ENCODE results near the gene FOXD4. TPM values are rescaled to one million over a fixed set of nuclear protein-coding genes. Genes with fewer than 3 reads are reported as not detected.
"Not testable (repeated sequence)": the region's sequence is repeated elsewhere in the genome, so short reads cannot be mapped to it uniquely, and the experiment has no call there.

FOXD4 gene
- 0.13 and 0.34 TPM in 2 replicates for total RNA-seq

DNA sequence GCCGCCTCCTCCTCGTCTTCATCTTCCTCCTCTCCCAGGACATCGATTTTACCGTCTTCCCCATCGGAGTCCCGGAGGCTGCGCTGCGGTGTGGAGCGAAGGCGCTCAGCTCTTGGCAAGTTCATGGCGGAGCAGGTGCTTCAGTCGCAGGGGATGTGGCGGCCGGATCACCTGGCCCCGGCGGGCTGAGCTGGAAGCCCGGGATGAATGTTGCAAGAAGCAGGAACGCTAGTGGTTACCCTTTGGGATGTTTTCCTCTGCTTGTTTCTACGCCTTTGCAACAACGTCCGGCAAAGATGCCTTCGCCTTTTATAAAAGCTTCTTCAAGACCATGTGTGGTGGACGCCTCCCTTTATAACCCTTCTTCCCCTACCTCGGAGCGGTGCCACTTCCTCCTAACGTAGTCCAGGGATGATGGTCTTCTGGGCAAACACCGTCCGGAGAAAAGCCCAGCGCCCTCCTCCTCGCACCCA lies at the start of gene FOXD4:
Gene FOXD4, minus strand, starts transcription at position 423 of the 473 bp plus-strand sequence. Its CDS starts 298 bp downstream, at position 125.
- H3K27me3 ChIP-seq (ENCODE audit: control insufficient read depth, insufficient read depth, low read length), result peaks cover 43% of the 10 kb centered on the region
- not testable (repeated sequence) for H3K36me3 ChIP-seq (ENCODE audit: control insufficient read depth, insufficient read depth, low read length); DNase-seq (ENCODE audit: low read depth); H3K4me3 ChIP-seq (ENCODE audit: low read depth, low read length)

DNA sequence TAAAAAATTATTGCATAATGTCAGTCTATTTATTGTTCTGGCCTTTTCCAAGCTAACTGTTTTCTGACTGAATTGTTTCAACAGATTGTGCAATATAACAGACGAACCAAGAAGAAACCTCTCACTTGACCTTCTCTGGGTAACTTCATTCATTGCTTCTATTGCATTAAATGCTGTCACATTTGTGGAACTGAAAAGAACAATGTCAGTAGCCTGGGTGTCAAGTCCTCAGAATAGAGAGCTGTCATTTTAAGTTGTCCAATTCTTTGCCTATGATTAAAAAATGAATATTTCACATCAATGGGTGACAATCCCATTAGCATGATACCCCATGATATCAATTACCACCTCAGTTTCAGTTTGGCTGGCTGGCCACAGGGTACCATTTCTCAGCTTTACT lies 41.7 kb upstream of the FOXD4 start:
- not testable (repeated sequence) for H3K36me3 ChIP-seq (ENCODE audit: control insufficient read depth, insufficient read depth, low read length); H3K27me3 ChIP-seq (ENCODE audit: control insufficient read depth, insufficient read depth, low read length); H3K4me3 ChIP-seq (ENCODE audit: low read depth, low read length); DNase-seq (ENCODE audit: low read depth)

DNA sequence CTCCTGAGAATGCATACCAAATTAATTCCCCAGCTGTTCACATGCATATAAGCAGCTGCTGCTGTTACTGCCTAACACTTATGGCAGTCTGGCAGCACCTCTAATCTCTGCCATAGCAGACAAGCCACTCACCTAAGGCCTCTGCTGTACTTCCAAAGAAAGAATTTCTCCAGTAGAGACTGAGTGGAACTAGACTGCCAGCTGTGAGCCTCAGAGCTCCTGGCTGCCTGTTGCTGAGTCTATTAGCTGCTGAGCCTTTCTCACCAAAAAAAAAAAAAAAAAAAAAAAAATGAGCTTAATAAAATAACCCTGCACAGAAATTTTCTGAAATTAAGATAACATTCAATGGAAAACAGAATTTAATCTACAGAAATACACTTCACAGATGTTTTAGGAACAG lies 33.0 kb upstream of the FOXD4 start:
- not testable (repeated sequence) for DNase-seq (ENCODE audit: low read depth); H3K4me3 ChIP-seq (ENCODE audit: low read depth, low read length); H3K36me3 ChIP-seq (ENCODE audit: control insufficient read depth, insufficient read depth, low read length); H3K27me3 ChIP-seq (ENCODE audit: control insufficient read depth, insufficient read depth, low read length)

DNA sequence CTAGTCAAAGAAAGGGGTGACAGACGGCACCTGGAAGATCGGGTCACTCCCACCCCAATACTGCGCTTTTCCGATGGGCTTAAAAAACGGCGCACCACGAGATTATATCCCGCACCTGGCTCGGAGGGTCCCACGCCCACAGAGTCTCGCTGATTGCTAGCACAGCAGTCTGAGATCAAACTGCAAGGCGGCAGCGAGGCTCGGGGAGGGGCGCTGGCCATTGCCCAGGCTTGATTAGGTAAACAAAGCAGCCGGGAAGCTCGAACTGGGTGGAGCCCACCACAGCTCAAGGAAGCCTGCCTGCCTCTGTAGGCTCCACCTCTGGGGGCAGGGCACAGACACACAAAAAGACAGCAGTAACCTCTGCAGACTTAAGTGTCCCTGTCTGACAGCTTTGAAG lies 21.7 kb upstream of the FOXD4 start:
- not testable (repeated sequence) for DNase-seq (ENCODE audit: low read depth); H3K36me3 ChIP-seq (ENCODE audit: control insufficient read depth, insufficient read depth, low read length)

DNA sequence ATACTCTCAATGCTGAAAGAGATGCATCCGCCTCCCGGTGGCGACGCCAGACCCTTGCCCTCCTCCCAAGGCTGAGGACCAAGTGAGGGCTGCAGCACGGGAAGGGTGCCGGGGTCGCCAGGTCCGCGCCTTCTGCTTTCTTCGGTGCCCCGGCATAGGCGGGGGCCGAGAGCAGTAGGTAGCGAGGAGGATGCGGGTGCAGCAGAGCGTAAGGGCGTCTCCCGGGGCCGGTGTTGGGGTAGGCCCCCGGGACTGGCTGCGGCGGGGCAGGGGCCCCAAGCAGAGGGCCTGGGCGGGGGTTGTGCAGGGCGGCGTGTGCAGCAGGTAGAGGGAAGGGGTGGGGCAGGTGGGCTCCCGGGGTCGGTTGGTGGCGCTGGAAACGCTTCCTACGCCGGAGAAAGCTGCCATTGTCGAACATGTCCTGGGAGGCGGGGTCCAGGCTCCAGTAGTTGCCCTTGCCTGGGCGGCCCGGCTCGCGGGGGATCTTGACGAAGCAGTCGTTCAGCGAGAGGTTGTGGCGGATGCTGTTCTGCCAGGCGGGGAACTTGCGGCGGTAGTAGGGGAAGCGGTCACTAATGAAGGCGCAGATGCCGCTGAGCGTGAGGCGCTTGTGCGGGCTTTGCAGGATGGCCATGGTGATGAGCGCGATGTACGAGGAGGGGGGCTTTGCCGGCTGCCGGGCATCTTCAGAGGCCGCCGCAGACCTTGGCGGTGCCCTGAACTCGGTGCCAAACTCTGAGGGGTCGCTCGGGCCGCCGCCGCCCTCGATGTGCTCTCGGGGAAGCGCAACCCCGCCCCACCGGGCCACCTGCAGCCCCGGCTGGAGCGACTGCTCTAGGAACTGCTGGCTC lies 848 bp downstream of the FOXD4 start:
- H3K27me3 ChIP-seq (ENCODE audit: control insufficient read depth, insufficient read depth, low read length), result peaks cover 48% of the 10 kb centered on the region
- H3K36me3 ChIP-seq (ENCODE audit: control insufficient read depth, insufficient read depth, low read length); H3K4me3 ChIP-seq (ENCODE audit: low read depth, low read length); DNase-seq (ENCODE audit: low read depth): not testable (repeated sequence)

More for the DNA sequence above, 21.7 kb upstream of the FOXD4 start:
- not testable (repeated sequence) for H3K27me3 ChIP-seq (ENCODE audit: control insufficient read depth, insufficient read depth, low read length); H3K4me3 ChIP-seq (ENCODE audit: low read depth, low read length)

DNA sequence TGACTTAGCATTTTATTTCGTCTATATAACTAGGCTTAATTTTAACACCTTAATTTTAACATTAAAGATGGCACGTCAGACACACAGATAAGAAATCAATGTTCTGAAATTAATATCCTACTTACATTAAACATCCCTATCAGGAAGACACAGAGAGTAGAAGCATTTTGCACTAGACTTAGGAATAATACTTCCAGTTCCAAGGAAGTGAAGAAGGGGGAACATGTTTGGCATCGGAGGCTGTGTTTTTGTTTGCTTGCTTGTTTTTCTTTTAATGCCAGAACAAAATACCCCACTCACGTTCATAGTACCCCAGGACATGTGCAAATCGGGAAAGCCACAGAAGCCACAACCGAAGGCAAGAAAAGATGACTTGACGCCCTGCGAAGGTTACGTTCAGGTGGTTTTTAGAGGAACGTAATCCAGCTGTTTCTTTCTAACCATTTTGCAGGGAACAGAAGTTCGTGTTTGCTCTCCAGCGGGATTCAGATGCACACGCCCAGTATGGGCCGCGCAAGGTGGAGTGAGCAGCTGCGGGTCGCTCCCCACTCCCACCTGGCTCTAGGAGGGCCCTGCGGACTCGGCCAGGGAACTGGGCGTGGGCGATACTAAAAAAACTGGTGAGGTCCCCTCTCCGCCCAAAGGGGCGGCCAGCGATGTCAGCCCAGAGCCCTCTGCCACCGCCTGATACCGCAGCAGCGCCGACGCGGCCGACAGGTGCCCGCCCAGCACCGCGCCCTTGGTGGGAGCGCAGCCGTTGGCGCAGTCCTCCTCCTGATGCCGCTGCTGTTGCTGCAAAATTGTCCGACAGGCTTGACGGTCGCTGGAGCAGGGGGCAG lies 1.8 kb downstream of the FOXD4 start:
- H3K27me3 ChIP-seq (ENCODE audit: control insufficient read depth, insufficient read depth, low read length), result peaks cover 48% of the 10 kb centered on the region
- not testable (repeated sequence) for H3K4me3 ChIP-seq (ENCODE audit: low read depth, low read length); H3K36me3 ChIP-seq (ENCODE audit: control insufficient read depth, insufficient read depth, low read length); DNase-seq (ENCODE audit: low read depth)

DNA sequence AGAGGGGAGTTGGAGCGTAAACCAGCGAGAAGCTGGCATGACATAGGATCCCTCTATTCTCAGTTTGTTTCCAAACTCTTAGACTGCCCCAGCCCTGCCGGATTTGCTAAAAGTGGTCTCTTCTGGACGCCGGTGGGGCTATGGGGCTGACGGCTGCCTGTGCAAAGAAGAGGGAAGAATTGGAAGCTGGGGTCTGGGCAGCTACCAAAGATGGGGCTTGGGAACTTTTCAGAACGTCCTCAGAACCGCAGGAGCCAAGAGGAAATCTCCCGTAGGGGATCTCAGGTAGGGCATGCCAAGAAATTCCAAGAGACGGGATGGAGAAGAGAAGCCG lies 3.1 kb downstream of the FOXD4 start:
- H3K27me3 ChIP-seq (ENCODE audit: control insufficient read depth, insufficient read depth, low read length), result peaks cover 48% of the 10 kb centered on the region
- H3K36me3 ChIP-seq (ENCODE audit: control insufficient read depth, insufficient read depth, low read length); H3K4me3 ChIP-seq (ENCODE audit: low read depth, low read length); DNase-seq (ENCODE audit: low read depth): not testable (repeated sequence)

DNA sequence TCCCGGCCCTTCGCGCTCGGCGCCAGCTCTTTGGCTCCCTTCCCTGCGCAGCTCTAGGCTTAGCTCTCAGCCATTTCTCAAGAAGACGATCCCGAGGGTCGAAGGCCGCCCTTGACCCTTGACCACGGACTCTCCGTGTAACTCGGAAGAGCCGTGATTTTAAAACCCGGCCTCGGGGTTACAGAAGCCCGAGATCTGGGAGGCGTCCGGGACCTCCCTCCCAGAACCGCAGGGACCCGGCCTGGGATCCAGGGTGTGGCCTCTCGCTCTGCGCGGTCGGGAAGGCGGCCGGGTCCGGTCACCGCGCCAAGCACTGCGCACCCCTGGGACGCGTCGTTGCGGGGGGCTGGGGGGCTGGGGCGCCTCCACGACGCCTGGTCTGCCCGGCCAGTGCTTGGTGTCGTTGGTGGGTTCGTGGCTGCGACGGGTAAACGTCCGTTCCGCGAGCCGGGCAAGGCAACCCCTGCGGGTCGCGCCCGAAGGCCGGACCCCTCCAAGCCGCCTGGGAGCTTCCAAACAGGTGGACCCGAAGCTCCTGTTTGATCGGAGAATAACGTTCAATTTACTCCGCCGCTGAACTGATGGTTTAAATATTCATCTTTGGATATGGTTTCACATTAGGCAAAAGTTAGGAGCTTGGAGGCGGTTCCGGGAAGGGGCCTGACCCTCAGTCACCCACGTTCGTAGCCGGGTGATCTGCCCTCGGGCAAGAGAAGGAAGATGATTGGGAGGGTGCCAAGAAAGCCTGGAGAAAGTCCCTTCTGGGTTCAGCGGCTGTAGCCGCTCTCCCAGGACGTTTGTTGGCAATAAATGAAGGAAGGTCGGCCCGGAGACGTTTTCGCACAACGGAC lies 3.7 kb downstream of the FOXD4 start:
- H3K36me3 ChIP-seq (ENCODE audit: control insufficient read depth, insufficient read depth, low read length); H3K4me3 ChIP-seq (ENCODE audit: low read depth, low read length); DNase-seq (ENCODE audit: low read depth): not testable (repeated sequence)
- peaks cover 51% of the 10 kb centered on the region for H3K27me3 ChIP-seq (ENCODE audit: control insufficient read depth, insufficient read depth, low read length)

DNA sequence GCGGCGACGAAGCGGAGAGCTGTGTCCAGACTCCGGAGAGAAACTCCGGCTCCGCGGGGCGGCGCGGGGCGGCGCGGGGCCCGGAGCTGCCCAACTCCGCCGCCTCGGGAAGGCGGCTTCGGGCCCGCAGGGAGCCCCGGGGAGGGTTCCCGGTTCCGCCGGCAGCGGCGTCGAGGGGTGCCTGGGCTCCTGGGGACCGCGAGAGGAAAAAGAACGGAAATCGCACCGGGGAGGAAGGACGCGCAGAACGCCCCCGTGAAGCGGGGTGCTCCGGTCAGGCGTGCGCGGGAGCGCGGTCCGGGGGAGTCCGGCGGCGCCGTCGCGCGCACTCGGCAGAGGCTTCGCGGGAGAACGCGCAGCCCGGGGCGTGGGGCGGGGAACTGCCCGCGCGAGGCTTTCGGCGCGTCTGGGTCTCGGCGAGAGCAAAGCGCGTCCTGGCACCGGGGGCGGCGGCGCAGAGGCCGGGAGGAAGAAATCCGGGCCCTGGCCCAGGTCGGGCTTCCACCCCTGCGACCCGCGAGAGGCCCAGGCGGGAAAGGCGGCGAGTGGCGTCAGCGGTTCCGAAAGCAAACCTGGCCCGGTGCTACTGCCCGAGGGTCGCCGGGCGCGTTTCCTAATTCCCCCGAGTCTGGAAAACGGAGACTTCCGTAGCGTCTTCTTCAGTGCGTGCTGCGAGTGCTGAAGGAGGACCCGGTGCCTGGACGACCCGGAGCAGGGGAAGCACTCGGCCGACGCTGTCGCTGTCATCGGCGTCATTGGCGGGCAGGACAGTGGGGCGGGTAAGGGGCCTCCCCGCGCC lies 4.5 kb downstream of the FOXD4 start:
- DNase-seq (ENCODE audit: low read depth); H3K36me3 ChIP-seq (ENCODE audit: control insufficient read depth, insufficient read depth, low read length): not testable (repeated sequence)
- peak overlapping the region; percentile 22 for H3K4me3 ChIP-seq (ENCODE audit: low read depth, low read length)
- H3K27me3 ChIP-seq (ENCODE audit: control insufficient read depth, insufficient read depth, low read length), result peaks cover 57% of the 10 kb centered on the region

DNA sequence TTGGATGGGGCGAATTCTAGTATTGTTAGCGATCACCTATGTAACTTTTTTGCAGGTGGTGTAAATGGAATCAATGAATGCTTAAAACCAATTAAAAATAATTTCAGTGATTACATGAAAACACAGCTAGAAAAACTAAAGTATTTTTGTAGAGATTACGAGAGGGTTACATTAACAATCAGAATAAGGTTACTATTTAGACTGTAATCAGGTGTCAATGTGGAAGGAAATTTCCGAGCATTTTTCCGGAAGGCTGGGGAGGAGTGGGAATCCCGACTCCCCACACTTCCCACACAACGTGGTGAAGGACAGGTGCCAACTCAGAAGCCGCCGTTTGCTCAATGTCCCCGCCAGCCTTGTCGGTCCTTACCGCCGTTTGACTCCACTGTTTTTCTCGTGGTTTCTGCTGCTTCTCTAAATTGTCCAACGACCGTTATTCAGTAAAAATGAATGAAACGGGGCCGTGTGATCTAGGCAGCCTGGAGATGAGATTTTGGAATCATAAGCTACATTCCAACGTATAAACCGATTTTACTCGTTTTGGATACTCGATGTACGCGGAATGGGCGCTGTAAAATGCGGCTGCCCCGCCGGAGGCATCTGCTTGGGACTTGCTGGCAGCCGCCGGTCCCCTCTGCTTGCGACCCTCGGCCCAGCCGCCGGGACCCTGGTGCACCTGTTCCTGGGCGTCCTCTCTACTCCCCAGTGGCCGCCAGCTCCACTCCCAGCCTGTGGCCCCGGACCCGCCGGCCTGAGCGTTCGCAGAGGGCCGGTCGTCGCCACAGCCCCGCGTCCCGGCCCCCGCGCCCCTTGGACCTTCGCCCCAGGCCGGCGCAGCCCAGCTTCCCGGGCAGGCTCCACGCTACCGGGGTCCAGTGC lies 5.4 kb downstream of the FOXD4 start:
- H3K4me3 ChIP-seq (ENCODE audit: low read depth, low read length); DNase-seq (ENCODE audit: low read depth); H3K36me3 ChIP-seq (ENCODE audit: control insufficient read depth, insufficient read depth, low read length): not testable (repeated sequence)
- peaks cover 50% of the 10 kb centered on the region for H3K27me3 ChIP-seq (ENCODE audit: control insufficient read depth, insufficient read depth, low read length)

DNA sequence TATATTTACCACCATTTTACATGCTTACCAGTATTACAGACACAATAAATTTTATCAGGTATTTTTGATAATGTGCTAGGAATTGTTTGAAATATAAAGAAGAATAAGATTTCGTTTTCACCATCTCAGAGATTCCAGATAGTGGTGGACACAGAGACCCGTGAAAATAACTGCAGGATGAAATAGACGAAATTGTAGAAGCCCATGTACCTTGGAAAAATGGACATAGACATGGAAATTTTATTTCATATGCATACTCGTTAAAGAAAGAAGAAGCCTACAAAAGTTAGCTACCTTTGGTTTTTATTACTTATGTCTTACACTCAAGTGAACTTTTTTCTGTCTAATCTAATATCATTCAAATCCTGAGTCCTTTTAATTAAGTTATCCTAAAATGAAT lies 7.5 kb downstream of the FOXD4 start:
- DNase-seq (ENCODE audit: low read depth); H3K36me3 ChIP-seq (ENCODE audit: control insufficient read depth, insufficient read depth, low read length); H3K4me3 ChIP-seq (ENCODE audit: low read depth, low read length): not testable (repeated sequence)
- H3K27me3 ChIP-seq (ENCODE audit: control insufficient read depth, insufficient read depth, low read length), result peaks cover 37% of the 10 kb centered on the region

DNA sequence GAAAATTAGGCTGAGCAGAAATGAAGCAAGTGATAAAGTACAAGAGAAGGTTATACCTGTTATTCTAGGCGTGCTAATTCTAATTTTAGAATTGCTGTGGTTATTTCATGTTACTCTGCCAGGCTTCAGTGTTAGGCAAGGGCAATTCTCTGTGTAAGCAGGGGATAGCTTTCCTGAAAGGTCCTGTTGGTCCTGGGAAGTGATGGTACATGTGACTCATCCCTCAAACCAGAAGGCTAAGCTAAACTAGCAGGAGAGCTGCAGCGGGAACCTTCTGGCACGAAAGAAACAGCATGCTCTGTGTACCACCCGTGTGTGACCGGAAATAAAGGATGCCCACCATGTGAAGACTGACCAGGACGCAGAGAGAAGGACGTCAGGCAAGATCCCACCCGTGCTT lies 8.7 kb downstream of the FOXD4 start:
- H3K36me3 ChIP-seq (ENCODE audit: control insufficient read depth, insufficient read depth, low read length); H3K4me3 ChIP-seq (ENCODE audit: low read depth, low read length); DNase-seq (ENCODE audit: low read depth): not testable (repeated sequence)
- H3K27me3 ChIP-seq (ENCODE audit: control insufficient read depth, insufficient read depth, low read length), result peaks cover 30% of the 10 kb centered on the region
